ENCODE measurements around the gene PRRT1B. TPM values are rescaled to one million over a fixed set of nuclear protein-coding genes. Genes with fewer than 3 reads are reported as not detected.

Gene PRRT1B
- total and polyA plus RNA-seq, 2 donors from 2014 or later: 1.0 TPM; not detected in 1

GRCh38 chr9:131585375-131585774 is 40.1 kb downstream of the PRRT1B start:
- intact Hi-C loops (cut with DNase I): loop anchor here (10.0 kb wide), 1 partner anchor 159 kb away; the partner anchor contains the start of gene RAPGEF1
- no peak for TF ChIP-seq CTCF (IDR thresholded peaks at IDR 0.05; ENCODE audit: borderline replicate concordance, extremely low read depth, insufficient read depth)
- no peaks in the 10 kb centered on the region for H3K27me3 ChIP-seq (ENCODE audit: control insufficient read depth, insufficient read depth, low read length)
- no peak for FAIRE-seq
- no peaks in the 10 kb centered on the region for H3K9me3 ChIP-seq (ENCODE audit: control insufficient read depth in 2 of 3, insufficient read depth in 1 of 3, low read length in 3 of 3)
- no peak overlapping the region for H3K4me3 ChIP-seq (ENCODE audit: low read length in 3 of 3)
- no peaks in the 10 kb centered on the region for H3K4me1 ChIP-seq (ENCODE audit: control insufficient read depth in 2 of 3, insufficient read depth in 2 of 3, low read depth in 1 of 3, low read length in 3 of 3)
- no peak overlapping the region for H3K9ac ChIP-seq (ENCODE audit: low read length in 3 of 3)
- peaks cover 0 to 41% (median 22%) of the 10 kb centered on the region in 3 donors for H3K36me3 ChIP-seq (ENCODE audit: control insufficient read depth in 2 of 3, insufficient read depth in 3 of 3, low read length in 3 of 3)
- no peak for DNase-seq
- H3K27ac ChIP-seq (ENCODE audit: low read depth in 2 of 2, low read length in 2 of 2): no peak overlapping the region

- Histone ChIP-seq H3K9ac (ENCODE audit: low read length in 3 of 3) (no peak overlapping the region), H3K9me3 (ENCODE audit: control insufficient read depth in 2 of 3, insufficient read depth in 1 of 3, low read length in 3 of 3) (no peaks in the 10 kb centered on the region), H3K27ac (ENCODE audit: low read depth in 2 of 2, low read length in 2 of 2) (no peak overlapping the region), H3K36me3 (ENCODE audit: control insufficient read depth in 2 of 3, insufficient read depth in 3 of 3, low read length in 3 of 3) (peaks cover 0 to 49% (median 17%) of the 10 kb centered on the region in 3 donors), H3K4me3 (ENCODE audit: low read length in 3 of 3) (no peak overlapping the region), H3K27me3 (ENCODE audit: control insufficient read depth, insufficient read depth, low read length) (no peaks in the 10 kb centered on the region), H3K4me1 (ENCODE audit: control insufficient read depth in 2 of 3, insufficient read depth in 2 of 3, low read depth in 1 of 3, low read length in 3 of 3) (no peaks in the 10 kb centered on the region)
- intact Hi-C loops (cut with DNase I): loop anchor here (10.0 kb wide), 1 partner anchor 157 kb away; the partner anchor contains the start of gene RAPGEF1
- TF ChIP-seq CTCF (IDR thresholded peaks at IDR 0.05; ENCODE audit: borderline replicate concordance, extremely low read depth, insufficient read depth): no peak
- DNase-seq (no peak), FAIRE-seq (no peak)
Measured at GRCh38 chr9:131587331-131587730, 42.0 kb downstream of the PRRT1B start.

GRCh38 chr9:131587906-131588305 is 42.6 kb downstream of the PRRT1B start:
- Histone ChIP-seq H3K9ac (ENCODE audit: low read length in 3 of 3) (no peak overlapping the region), H3K36me3 (ENCODE audit: control insufficient read depth in 2 of 3, insufficient read depth in 3 of 3, low read length in 3 of 3) (peaks cover 0 to 44% (median 15%) of the 10 kb centered on the region in 3 donors)
- DNase-seq: no peak

More at GRCh38 chr9:131587906-131588305, 42.6 kb downstream of the PRRT1B start:
- H3K27ac ChIP-seq (ENCODE audit: low read depth in 2 of 2, low read length in 2 of 2): no peak overlapping the region
- H3K4me3 ChIP-seq (ENCODE audit: low read length in 3 of 3): no peak overlapping the region
- H3K9me3 ChIP-seq (ENCODE audit: control insufficient read depth in 2 of 3, insufficient read depth in 1 of 3, low read length in 3 of 3): no peaks in the 10 kb centered on the region
- no peak for FAIRE-seq
- H3K27me3 ChIP-seq (ENCODE audit: control insufficient read depth, insufficient read depth, low read length): no peaks in the 10 kb centered on the region
- intact Hi-C loops (cut with DNase I): loop anchor here (10.0 kb wide), 1 partner anchor 157 kb away; the partner anchor contains the start of gene RAPGEF1
- TF ChIP-seq CTCF (IDR thresholded peaks at IDR 0.05; ENCODE audit: borderline replicate concordance, extremely low read depth, insufficient read depth): no peak
- no peaks in the 10 kb centered on the region for H3K4me1 ChIP-seq (ENCODE audit: control insufficient read depth in 2 of 3, insufficient read depth in 2 of 3, low read depth in 1 of 3, low read length in 3 of 3)

All from kidney (tissue), 14 donors.